ENCODE data around the gene NTM.

The NTM gene

GRCh38 chr11:132140056-132140455 lies 769.6 kb downstream of the NTM start:
- DNase-seq (ENCODE audit: low read depth) = no peak

DNA sequence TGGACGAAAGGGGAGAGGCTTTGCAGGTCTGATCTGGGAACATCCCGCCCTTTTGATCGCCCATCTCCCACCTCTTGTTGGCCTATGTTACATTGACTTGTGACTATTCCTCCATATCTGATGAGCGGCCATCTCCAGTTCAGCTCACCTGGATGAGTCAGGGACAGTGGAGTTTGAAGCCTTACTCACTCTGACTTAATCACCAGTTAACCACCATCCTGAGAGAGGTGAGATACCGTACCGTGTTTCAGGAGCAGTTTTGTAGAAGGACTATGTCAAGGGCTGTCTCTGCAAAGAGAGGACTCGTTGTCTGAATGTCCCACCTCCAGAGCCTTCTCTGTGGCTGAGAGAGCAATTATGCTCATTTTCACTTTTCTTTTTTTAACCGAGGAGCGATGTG lies 771.7 kb downstream of the NTM start:
- no peak for DNase-seq (ENCODE audit: low read depth)

GRCh38 chr11:132142554-132142953 lies 772.1 kb downstream of the NTM start:
- DNase-seq (ENCODE audit: low read depth) = no peak

- no peak for DNase-seq (ENCODE audit: low read depth)
These were observed 777.0 kb downstream of the NTM start for GRCh38 chr11:132147464-132147863.

- no peak for DNase-seq (ENCODE audit: low read depth)
These were observed 784.4 kb downstream of the NTM start for GRCh38 chr11:132154781-132155180.

DNA sequence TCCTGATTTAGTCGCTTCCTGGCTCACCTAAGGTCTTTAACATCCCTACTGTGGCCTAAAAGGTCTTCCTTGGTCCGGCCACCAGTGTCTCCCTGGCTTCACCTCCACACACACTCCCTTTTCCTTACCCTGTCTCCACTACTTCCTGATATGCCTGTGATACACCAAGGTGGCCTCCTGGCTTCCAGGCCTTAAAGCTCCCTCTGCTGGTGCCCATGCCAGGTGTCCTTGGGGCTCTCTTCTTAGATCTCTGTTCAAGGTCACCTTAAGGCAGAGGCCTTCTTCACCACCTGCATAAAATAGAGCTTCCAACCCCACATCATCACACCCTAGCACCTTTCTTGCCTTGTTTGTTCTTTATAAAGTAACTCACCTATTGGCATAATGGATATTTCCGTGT lies 787.7 kb downstream of the NTM start:
- DNase-seq (ENCODE audit: low read depth) = no peak

DNA sequence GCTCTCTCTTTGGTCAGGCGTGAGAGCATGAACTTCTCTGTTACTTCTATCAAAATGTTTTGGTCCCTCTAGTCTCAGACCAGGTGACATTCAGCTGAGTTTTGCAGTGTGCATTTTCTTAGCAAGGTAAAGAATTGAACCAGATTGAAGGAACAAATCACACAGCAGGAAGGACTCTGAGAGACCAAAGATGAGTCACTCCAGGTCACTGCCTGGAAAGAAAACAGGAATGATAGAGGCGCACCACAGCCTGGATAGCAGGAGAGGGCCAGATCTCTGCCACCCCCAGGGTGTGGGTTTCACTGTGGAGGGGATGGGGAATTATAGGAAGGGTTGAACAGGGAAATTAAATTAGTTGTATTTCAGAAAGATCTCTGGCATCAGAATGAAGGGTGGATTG lies 788.3 kb downstream of the NTM start:
- DNase-seq (ENCODE audit: low read depth) = no peak

DNA sequence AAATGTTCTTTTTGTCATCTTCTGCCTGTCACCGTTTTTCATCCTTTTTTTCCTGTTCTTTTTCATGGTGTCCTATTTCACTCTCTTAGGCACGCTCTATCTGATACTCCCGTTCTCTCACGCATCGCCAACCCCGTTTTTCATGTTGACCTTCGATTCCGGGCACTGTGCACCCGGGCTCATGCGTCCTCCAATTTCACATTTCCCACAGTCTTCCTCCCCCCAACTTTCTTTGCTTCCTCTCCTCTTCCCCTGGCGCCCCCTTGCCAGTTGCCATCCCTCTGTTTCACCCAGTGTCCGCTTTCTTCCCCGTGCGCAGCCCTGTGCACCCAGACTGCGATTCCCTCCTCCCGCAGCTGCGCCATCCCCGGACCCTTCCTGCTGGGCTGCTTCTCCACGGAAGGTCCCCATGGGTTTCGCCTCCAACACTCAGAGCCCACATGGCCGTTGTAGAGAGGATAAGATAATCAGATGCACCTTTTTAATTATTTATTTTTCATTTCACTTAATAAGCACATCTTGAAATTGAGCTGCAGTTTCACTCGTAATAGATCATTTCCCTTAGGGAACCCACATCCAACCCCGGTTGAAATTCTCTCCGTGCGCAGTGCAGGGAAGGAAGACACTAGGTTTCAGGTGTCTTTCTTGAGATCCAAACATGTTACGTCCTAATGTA lies 791.1 kb downstream of the NTM start:
- no peak for DNase-seq (ENCODE audit: low read depth)

DNA sequence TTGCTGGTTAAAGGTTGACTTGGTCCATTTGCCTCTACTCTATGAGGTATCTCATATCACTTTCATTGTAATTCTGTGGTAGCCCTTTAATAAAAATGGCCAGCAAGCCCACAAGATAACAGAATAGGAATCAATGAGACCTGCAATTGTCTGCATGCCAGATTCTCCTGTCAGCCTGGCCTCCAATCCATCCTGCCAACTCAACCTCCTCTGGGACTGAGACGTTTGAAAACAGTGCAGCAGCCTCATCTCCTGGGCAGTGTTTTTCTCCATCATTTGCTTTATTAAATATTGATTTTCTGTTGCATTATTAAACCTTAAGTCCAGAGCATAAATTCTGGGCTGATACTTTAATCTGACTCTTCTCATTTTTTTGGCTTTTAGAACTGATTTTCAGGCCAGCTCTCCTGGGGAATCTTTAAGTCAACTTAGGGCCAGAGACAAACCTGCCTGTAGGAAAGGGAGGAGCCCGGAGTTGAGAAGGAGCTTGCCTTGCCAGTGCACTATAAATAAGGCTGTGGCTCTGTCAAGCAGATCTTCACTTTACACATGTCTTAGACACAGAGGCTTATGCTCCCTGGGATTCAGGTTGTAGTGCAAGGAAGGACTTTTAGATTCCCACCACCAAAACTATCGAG lies 798.0 kb downstream of the NTM start:
- no peak for DNase-seq (ENCODE audit: low read depth)

DNA sequence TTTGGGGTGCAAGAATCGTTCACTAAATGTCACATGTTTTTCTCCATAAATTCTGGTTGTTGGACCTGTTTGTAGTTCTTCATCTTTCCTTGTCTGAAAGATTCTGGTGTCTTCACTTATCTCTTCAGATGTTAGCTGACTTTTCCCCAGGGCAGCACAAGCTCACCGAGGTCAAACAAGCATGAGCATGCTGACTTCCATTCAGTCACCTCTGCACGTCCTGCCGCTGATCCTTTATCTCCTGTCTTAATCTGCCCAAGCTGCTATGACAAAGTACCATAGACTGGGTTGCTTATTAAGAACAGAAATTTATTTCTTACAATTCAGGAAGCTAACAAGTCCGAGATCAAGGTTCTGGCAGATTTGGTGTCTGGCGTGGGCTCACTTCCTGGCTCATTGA lies 800.6 kb downstream of the NTM start:
- DNase-seq (ENCODE audit: low read depth) = no peak

DNA sequence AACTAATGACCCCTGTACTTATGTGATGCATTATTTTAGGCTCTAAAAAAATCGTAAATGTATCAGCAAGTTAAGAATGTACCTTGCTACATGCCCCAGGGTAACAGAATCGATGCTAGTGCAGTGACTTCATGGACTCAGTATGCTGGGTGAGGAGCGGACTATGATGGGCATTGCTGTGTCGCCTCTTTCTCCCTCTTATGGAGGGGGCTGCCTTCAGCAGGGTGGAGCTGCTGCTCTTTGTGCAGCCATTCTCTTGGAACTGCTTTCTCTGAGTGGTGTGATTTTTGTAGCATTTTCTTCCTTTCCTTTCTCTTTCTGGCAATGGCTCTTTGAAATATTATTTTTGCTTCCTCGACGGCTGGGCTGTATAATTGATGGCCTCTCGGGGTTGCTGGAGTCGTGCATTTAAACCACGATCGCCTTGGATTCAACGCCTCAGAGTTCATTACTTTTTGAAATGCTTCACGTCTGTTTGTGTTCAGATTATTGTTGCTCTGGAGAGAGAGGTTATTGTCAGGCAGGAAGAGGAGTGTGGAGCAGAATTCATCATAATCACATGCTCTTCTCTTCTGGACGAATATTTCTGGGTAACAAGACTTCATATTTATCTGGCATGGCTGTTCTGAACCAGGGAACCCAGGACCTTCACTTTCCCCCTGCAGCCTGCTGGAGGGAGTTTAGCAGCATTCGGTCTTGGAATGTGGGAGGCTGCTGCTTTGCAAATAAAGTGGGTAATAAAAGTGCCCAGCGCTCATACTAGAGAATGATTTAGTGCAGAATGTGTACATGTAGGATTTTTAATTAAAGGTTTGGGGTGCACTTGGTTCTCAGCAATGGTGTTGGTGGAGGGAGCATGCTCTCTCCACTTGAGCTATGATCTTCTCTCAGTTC lies 804.2 kb downstream of the NTM start:
- DNase-seq (ENCODE audit: low read depth) = no peak

- no peak for DNase-seq (ENCODE audit: low read depth)
These were observed 806.7 kb downstream of the NTM start for GRCh38 chr11:132177106-132177505.

GRCh38 chr11:132184079-132184478 lies 813.7 kb downstream of the NTM start:
- DNase-seq (ENCODE audit: low read depth) = no peak

DNA sequence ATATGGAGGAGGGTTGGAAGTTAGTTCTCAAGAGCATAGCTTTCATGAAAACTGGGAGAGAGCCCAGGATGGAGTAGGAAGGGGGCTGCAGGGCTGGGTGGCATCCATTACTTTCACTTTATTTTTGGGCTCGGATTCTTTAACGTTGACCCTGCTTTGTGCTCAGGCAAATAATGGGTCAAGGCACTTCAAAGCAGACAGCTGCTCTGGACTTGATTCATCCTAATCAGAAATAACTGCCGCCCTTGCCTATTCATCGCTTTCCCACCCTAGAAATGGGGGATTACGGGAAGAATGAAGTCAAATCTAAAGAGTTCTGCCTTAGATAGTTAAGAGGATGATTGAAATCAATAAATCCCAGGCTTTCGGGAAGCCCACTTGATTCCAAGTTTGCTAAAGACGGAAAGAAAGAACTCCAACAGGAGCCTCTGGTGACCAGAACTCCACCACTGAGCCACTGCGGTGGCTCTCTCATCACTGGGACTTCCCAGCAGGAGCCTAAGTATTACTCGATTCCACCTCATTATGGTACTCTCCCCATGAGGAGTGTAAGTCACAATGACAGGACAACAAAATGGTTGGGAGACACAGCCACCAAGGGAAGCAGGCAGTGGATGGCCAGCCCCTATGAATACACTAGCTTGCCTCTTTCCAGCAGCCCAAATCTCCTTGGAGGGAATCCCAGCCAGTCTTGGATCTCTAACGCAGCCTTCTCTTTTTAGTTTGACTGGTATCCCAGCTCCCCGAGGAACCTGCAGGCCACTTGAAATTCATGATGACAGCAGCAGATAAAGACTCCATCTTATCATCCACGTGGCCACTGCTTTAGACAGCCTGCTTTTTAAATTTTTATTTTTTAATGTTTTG lies 815.5 kb downstream of the NTM start:
- no peak for DNase-seq (ENCODE audit: low read depth)

- DNase-seq (ENCODE audit: low read depth) = no peak
These were observed 816.3 kb downstream of the NTM start for GRCh38 chr11:132186699-132187098.

DNA sequence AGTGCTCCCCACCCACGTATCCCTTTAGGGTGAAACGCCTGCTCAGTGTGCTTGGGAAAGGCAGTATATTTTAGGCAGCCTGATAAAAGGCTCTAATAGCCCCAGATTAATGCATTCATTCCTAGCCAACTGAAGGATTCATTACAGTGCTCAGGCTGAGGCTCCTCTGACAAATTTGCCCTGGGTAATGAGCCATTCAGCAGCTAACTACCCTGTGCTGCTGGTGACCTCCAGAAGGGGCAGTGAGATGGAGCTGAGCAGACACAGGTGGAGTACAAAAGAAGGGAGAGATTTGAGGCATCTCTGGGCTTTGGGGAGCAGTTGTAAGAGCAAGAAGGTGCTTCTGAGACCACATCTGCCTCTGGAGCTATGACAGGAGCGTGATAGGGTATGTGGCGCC lies 817.0 kb downstream of the NTM start:
- DNase-seq (ENCODE audit: low read depth) = no peak

GRCh38 chr11:132187814-132188213 lies 817.4 kb downstream of the NTM start:
- no peak for DNase-seq (ENCODE audit: low read depth)

- DNase-seq (ENCODE audit: low read depth) = no peak
These were observed 826.5 kb downstream of the NTM start for GRCh38 chr11:132196928-132197327.

- no peak for DNase-seq (ENCODE audit: low read depth)
These were observed 830.0 kb downstream of the NTM start for GRCh38 chr11:132200353-132200936.

- no peak for DNase-seq (ENCODE audit: low read depth)
These were observed 832.2 kb downstream of the NTM start for GRCh38 chr11:132202621-132203020.

DNA sequence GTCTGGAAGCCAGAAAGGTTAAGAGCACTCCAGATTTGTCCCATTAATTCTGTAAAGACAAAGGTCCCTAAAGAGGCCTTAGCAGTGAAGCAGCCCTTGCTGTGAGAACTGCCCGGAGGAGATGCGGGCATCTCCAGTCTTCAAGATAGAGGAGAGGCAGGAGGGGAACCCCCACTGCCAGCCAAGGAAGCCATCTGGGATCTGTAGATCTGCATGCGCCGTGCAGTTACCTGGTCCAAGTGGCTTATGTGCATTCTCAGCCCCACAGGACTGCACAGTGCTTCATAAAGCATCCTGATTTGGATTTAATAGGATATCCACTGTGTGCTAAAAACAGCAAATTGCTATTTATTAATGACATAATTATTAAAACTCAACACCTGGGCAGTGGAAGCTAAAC lies 834.6 kb downstream of the NTM start:
- no peak for DNase-seq (ENCODE audit: low read depth)

DNA sequence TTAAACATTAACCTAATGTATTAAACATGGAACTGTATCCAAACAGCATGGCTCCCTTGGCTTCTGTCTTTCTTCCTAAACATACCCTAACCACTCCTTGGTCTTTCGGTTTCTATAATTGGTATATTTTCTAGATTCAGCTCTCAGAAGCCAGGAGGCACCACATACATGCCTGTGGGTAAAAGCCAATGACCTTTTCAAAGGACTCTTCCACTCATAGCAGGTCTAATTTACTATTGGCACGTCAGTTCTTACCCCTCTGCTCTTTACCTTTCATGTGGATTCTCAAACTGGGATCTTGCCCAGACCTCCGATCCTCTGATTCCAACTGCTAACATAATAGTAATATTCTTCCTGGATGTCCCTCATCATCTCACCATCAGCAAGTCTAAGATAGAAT lies 835.1 kb downstream of the NTM start:
- DNase-seq (ENCODE audit: low read depth) = no peak

Measured in T follicular helper cell (primary cell).